GM13976 (cell line): ENCODE measurements around the gene PRR11.

Experiments used
- DNase-seq: peaks from one replicate; pipeline ENCODE4 v3.0.0; 2012; ENCODE audit warnings: low spot score
- CTCF ChIP-seq: IDR thresholded peaks from 2 replicates; pipeline ENCODE4 v1.5.1; 2012; ENCODE audit warnings: borderline replicate concordance, mild to moderate bottlenecking; ENCODE audit not compliant: insufficient read depth; ENCODE audit errors: extremely low read depth, missing control alignments, control extremely low read depth
- in situ Hi-C: fragments of 300-500 bp; cut with MboI; formaldehyde crosslinking; loops from one replicate; pipeline ENCODE4 v1.12.0; 2022; ENCODE audit warnings: low sequenced_read_pairs, mixed read lengths, inconsistent platforms; ENCODE audit not compliant: unreplicated experiment

The PRR11 gene

DNA sequence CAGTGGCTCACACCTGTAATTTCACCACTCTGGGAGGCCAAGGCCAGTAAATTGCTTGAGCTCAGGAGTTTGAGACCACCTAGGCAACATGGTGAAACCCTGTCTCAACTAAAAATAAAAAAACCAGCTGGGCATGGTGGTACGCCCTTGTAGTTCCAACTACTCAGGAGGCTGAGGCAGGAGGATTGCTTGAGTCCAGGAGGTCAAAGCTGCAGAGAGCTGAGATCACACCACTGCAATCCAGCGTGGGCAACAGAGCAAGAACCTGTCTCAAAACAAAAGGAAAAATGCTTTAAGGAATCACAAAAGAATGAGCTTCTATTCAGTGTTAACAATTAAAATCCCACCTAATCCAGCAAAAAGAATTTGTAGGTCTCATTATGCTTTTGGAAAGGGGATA is 5.9 kb downstream of the PRR11 start:
- TF ChIP-seq CTCF = no peak
- in situ Hi-C loops = no loop called here
- DNase-seq = no peak

DNA sequence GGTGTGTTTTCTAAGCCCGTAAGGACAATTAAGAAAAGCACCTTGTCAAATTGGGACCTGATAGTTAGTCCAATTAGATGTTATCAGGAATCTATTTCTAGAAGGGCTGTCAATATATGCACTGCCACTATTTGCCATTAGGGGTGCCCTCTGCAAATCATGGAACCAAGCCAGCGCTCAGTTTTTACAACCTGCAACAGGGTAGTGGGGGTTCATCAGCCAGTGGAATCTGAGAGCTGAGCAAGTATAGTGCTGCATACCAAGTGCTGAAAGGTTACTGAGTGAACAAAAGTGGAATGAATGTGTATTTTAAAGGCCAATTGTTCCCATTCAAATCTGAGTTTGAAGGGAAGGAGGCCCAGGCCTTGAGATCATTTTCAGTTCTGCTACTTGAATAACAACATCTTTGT is 10.4 kb downstream of the PRR11 start:
- TF ChIP-seq CTCF = peak; percentile 36
- in situ Hi-C loops = no loop called here
- peak; percentile 55 for DNase-seq

GRCh38 chr17:59167571-59168001 is 12.0 kb downstream of the PRR11 start:
- no peak for TF ChIP-seq CTCF
- DNase-seq = no peak
- in situ Hi-C loops = no loop called here

- DNase-seq = no peak
- no peak for TF ChIP-seq CTCF
- in situ Hi-C loops = no loop called here
Measured at GRCh38 chr17:59172436-59173004, 17.0 kb downstream of the PRR11 start.

DNA sequence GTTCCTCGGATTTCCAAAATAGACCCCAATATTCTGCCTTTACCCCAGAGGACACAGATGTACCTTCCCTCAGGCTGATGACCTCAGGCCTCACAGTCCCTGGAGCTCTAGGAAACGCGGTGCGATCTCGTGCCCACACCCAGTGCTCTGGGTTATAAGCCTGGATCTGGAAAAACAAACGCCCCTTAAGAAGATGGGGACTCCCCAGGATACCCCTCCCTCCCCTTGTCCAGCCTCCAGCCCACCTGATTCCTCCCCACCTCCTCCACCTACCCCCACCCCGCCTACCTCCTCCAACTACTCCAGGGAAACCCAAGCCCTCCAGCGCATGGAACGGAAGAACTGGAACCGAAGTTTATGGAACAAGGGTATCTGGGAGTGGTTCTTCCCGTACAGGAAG is 19.1 kb downstream of the PRR11 start:
- TF ChIP-seq CTCF = no peak
- in situ Hi-C loops = no loop called here
- DNase-seq = no peak

GRCh38 chr17:59175076-59175475 is 19.5 kb downstream of the PRR11 start:
- TF ChIP-seq CTCF = no peak
- in situ Hi-C loops = no loop called here
- no peak for DNase-seq
